ENCODE results near the gene COA5. TPM values are rescaled to one million over a fixed set of nuclear protein-coding genes. Genes with fewer than 3 reads are reported as not detected.

COA5 gene
- total RNA-seq, 1 donor from 2014 or later = 29.6 TPM

GRCh38 chr2:98615481-98615880 lies 7.2 kb upstream of the COA5 start:
- H3K4me3 Mint-ChIP-seq (ENCODE audit: unreplicated experiment) = no peak overlapping the region
- H3K9me3 Mint-ChIP-seq (ENCODE audit: unreplicated experiment) = peaks cover 4% of the 10 kb centered on the region
- H3K36me3 Mint-ChIP-seq (ENCODE audit: unreplicated experiment) = no peaks in the 10 kb centered on the region
- TF ChIP-seq CTCF (IDR thresholded peaks at IDR 0.05; ENCODE audit: partially characterized antibody, unreplicated experiment) = no peak
- no peaks in the 10 kb centered on the region for H3K4me1 Mint-ChIP-seq (ENCODE audit: low read depth, unreplicated experiment)
- DNase-seq = no peak
- H3K27ac Mint-ChIP-seq (ENCODE audit: unreplicated experiment) = no peak overlapping the region
- peaks cover 5% of the 10 kb centered on the region for H3K27me3 Mint-ChIP-seq (ENCODE audit: unreplicated experiment)

GRCh38 chr2:98614024-98614739 lies 5.9 kb upstream of the COA5 start:
- no peak for TF ChIP-seq CTCF (IDR thresholded peaks at IDR 0.05; ENCODE audit: partially characterized antibody, unreplicated experiment)
- Mint-ChIP-seq H3K36me3 (ENCODE audit: unreplicated experiment) (no peaks in the 10 kb centered on the region), H3K27me3 (ENCODE audit: unreplicated experiment) (peaks cover 6% of the 10 kb centered on the region), H3K4me3 (ENCODE audit: unreplicated experiment) (no peak overlapping the region), H3K4me1 (ENCODE audit: low read depth, unreplicated experiment) (peaks cover 6% of the 10 kb centered on the region), H3K9me3 (ENCODE audit: unreplicated experiment) (peaks cover 4% of the 10 kb centered on the region), H3K27ac (ENCODE audit: unreplicated experiment) (no peak overlapping the region)
- DNase-seq = no peak

GRCh38 chr2:98608962-98609604 lies 771 bp upstream of the COA5 start:
- no peaks in the 10 kb centered on the region for H3K36me3 Mint-ChIP-seq (ENCODE audit: unreplicated experiment)
- peak; percentile 43 for DNase-seq
- H3K27me3 Mint-ChIP-seq (ENCODE audit: unreplicated experiment) = peaks cover 13% of the 10 kb centered on the region
- H3K4me1 Mint-ChIP-seq (ENCODE audit: low read depth, unreplicated experiment) = peaks cover 18% of the 10 kb centered on the region
- H3K4me3 Mint-ChIP-seq (ENCODE audit: unreplicated experiment) = peak overlapping the region; percentile 91
- H3K9me3 Mint-ChIP-seq (ENCODE audit: unreplicated experiment) = peaks cover 11% of the 10 kb centered on the region
- H3K27ac Mint-ChIP-seq (ENCODE audit: unreplicated experiment) = peak overlapping the region; percentile 91
- no peak for TF ChIP-seq CTCF (IDR thresholded peaks at IDR 0.05; ENCODE audit: partially characterized antibody, unreplicated experiment)

- Mint-ChIP-seq H3K36me3 (ENCODE audit: unreplicated experiment) (no peaks in the 10 kb centered on the region), H3K4me1 (ENCODE audit: low read depth, unreplicated experiment) (peaks cover 18% of the 10 kb centered on the region), H3K27me3 (ENCODE audit: unreplicated experiment) (peaks cover 9% of the 10 kb centered on the region), H3K27ac (ENCODE audit: unreplicated experiment) (peak overlapping the region; percentile 78), H3K4me3 (ENCODE audit: unreplicated experiment) (peak overlapping the region; percentile 91), H3K9me3 (ENCODE audit: unreplicated experiment) (peaks cover 9% of the 10 kb centered on the region)
- no peak for DNase-seq
- no peak for TF ChIP-seq CTCF (IDR thresholded peaks at IDR 0.05; ENCODE audit: partially characterized antibody, unreplicated experiment)
Observed at GRCh38 chr2:98607741-98608115, 584 bp downstream of the COA5 start.

GRCh38 chr2:98607104-98607503 lies 1.2 kb downstream of the COA5 start:
- H3K4me1 Mint-ChIP-seq (ENCODE audit: low read depth, unreplicated experiment) = peaks cover 18% of the 10 kb centered on the region
- H3K4me3 Mint-ChIP-seq (ENCODE audit: unreplicated experiment) = peak overlapping the region; percentile 91
- H3K36me3 Mint-ChIP-seq (ENCODE audit: unreplicated experiment) = no peaks in the 10 kb centered on the region
- H3K9me3 Mint-ChIP-seq (ENCODE audit: unreplicated experiment) = peaks cover 9% of the 10 kb centered on the region
- DNase-seq = no peak
- TF ChIP-seq CTCF (IDR thresholded peaks at IDR 0.05; ENCODE audit: partially characterized antibody, unreplicated experiment) = no peak
- peak overlapping the region; percentile 78 for H3K27ac Mint-ChIP-seq (ENCODE audit: unreplicated experiment)
- H3K27me3 Mint-ChIP-seq (ENCODE audit: unreplicated experiment) = peaks cover 9% of the 10 kb centered on the region
